ENCODE measurements around the gene STRA8.

Gene STRA8

DNA sequence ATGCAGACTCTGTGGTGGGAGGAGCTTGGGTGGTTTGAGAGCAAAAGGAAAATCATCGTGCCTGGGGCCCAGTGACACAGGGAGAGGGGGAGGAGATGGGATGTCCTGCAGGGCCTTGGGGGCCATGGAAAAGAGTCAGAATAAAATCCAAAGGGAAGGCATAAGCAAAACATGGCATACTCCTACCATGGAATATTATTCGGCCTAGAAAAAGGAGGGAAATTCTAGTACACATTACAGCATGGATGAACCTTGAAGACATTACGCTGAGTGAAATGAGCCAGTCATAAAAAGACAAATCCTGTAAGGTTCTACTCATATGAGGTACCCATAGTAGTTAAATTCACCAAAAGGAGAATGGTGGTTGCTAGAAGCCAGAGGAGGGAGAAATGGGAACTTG lies 38.7 kb downstream of the STRA8 start:
- DNase-seq (ENCODE audit: low read depth) = no peak
- TF ChIP-seq, protein P1, sequence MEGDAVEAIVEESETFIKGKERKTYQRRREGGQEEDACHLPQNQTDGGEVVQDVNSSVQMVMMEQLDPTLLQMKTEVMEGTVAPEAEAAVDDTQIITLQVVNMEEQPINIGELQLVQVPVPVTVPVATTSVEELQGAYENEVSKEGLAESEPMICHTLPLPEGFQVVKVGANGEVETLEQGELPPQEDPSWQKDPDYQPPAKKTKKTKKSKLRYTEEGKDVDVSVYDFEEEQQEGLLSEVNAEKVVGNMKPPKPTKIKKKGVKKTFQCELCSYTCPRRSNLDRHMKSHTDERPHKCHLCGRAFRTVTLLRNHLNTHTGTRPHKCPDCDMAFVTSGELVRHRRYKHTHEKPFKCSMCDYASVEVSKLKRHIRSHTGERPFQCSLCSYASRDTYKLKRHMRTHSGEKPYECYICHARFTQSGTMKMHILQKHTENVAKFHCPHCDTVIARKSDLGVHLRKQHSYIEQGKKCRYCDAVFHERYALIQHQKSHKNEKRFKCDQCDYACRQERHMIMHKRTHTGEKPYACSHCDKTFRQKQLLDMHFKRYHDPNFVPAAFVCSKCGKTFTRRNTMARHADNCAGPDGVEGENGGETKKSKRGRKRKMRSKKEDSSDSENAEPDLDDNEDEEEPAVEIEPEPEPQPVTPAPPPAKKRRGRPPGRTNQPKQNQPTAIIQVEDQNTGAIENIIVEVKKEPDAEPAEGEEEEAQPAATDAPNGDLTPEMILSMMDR (IDR thresholded peaks at IDR 0.05; ENCODE audit: insufficient read depth, low read depth, low read length, missing control alignments) = no peak
- no peak overlapping the region for H3K4me3 ChIP-seq (ENCODE audit: low read depth, low read length)

DNA sequence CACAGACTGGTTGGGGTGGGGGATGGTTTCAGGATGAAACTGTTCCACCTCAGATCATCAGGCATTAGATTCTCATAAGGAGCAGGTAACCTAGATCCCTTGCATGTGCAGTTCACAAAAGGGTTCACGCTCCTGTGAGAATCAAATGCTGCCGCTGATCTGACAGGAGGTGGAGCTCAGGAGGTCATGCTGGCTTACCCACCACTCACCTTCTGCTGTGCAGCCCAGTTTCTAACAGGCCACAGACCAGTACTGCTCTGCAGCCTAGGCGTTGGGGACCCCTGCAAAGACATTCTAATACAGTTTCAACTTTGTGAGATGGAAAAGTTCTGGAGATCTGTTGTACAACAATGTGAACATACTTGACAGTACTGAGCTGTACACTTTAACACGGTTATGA lies 39.9 kb downstream of the STRA8 start:
- no peak for DNase-seq (ENCODE audit: low read depth)
- H3K4me3 ChIP-seq (ENCODE audit: low read depth, low read length) = no peak overlapping the region
- TF ChIP-seq, protein P1 (IDR thresholded peaks at IDR 0.05; ENCODE audit: insufficient read depth, low read depth, low read length, missing control alignments) = no peak

DNA sequence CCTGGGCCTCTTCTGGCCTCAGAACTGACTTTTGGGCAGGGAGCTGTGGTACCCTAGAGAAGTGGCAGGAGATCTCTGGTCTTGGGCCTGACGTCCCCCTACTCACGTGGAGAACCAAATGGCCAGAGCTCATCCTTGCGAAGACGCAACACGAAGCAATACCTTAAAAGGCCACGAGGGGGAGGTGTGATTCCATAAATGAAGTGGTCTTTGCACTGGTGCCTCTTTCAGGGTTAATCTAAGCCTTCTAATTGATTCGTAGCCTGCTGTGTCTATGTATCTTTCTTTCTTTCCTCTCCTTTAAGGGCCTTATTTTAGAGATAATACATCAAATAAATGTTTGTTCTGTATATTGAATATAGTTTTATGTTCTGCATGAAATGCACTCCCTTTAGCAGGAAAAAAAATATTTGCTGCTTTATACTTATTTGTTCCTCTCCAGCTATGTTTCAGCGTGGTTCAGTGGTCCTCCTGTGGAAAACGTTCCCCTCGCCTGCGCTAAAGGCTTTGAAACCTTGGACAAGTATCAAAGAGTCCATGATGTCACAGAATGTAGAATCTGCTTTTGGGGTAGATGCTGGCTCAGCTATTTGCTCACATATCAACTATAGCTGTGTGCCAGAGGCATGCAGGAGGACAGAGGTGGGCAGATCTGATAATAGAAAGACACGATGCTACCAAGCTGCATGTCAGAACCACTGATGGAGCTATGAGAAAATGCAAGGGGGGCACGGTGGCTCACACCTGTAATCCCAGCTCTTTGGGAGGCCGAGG lies 41.0 kb downstream of the STRA8 start:
- no peak overlapping the region for H3K4me3 ChIP-seq (ENCODE audit: low read depth, low read length)
- TF ChIP-seq, protein P1 (IDR thresholded peaks at IDR 0.05; ENCODE audit: insufficient read depth, low read depth, low read length, missing control alignments) = peak; percentile 80
- peak; percentile 85 for DNase-seq (ENCODE audit: low read depth)

DNA sequence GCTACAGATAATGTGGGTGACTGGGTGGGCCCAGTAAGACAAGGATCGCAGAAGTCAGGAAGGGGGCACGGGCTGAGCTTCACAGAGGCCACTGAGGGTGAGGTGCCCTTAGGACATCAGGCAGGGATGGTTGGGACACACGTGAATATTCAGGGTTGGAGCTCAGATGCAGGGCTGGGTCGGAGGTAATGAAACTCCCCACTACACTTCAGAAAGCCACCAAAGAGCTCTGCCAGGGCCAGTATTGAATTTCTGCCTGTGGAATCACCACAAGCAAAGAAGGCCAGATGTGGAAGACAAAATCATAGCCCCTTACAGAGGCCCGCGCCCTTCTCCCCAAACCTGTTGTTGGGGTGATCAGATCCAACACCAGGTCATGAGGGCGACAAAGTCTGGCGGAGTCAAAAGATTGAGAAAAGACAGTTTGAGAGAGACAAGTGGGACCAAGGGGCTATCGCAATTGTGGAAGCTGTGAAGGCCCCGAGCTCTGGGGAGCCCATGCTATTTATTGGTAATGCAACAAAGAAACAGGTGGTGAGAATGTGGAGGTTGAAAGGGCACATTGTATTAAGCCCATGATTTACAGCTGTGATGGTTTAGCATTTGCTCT lies 42.4 kb downstream of the STRA8 start:
- no peak overlapping the region for H3K4me3 ChIP-seq (ENCODE audit: low read depth, low read length)
- DNase-seq (ENCODE audit: low read depth) = no peak
- TF ChIP-seq, protein P1 (IDR thresholded peaks at IDR 0.05; ENCODE audit: insufficient read depth, low read depth, low read length, missing control alignments) = no peak

DNA sequence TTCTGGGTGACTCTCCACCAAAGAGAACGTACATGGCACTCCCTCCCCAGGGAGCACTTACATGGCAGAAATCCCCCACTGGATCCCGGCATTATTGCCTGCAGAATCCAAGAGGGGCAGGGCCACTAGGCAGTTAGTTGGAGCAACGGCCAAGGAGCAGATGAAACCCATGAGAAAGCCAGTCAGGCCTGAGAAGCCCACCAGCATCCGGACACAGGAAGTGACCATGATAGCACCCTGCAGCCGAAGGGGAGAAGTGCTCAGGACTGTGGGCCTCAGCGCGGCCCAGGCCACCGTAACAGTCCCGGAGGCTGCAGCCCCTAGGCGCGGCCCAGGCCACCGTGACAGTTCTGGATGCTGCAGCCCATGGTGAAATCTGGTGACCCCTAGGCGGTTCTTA lies 43.5 kb downstream of the STRA8 start:
- TF ChIP-seq, protein P1 (IDR thresholded peaks at IDR 0.05; ENCODE audit: insufficient read depth, low read depth, low read length, missing control alignments) = no peak
- H3K4me3 ChIP-seq (ENCODE audit: low read depth, low read length) = no peak overlapping the region
- DNase-seq (ENCODE audit: low read depth) = no peak

DNA sequence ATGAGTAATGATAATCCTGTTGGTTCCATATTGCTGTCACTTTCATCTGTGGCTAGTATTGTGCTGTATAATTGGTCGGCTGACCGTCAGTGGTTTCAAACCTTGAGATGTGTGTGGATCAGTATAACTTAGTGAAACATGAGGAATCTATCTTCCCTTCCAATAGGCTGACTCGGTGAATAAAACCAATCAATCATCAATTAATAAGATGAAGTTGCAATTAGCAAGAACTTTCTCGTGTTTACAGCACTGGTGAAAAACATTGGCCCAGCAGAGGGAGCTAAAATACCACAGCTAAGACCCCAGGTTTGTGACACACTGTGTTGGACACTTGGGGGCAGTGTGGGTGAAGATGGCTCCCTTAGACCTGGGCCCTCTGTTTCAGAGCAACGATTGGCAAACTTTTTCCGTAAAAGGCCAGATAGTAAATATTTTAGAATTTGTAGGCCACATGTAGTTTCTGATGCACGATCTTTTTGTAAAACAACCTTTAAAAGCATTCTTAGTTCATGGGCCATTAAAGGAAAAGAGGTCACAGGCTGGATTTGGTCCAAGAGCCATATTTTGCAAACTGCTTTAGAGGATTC lies 47.8 kb downstream of the STRA8 start:
- peak; percentile 90 for DNase-seq (ENCODE audit: low read depth)
- TF ChIP-seq, protein P1 (IDR thresholded peaks at IDR 0.05; ENCODE audit: insufficient read depth, low read depth, low read length, missing control alignments) = peak; percentile 97
- no peak overlapping the region for H3K4me3 ChIP-seq (ENCODE audit: low read depth, low read length)

Measured in GM12865 (cell line).